Esophagus muscularis mucosa (tissue), 3 donors: ENCODE results near the gene DPYSL3.

ENCODE experiments used
- POLR2A ChIP-seq: fragments of 450-650 bp; IDR thresholded peaks from one replicate; pipeline ENCODE4 v1.6.1; 2017; ENCODE audit warnings: antibody characterized with exemption, moderate library complexity, mild to moderate bottlenecking, low read depth
- POLR2AphosphoS5 ChIP-seq, 2 donors: sonication (generic); formaldehyde crosslinking; IDR thresholded peaks; one replicate each; pipeline ENCODE4 v1.6.1; 2017; ENCODE audit warnings: antibody characterized with exemption in 2 of 2
- TF ChIP-seq, protein P1 (sequence below), 3 experiments: fragments of 200-600 bp in 2 of 3; fragments of 450-650 bp in 1 of 3; sonication (generic) in 2 of 3; IDR thresholded peaks; one replicate each; pipeline ENCODE4 v1.5.1; 2017 to 2019; ENCODE audit warnings: antibody characterized with exemption in 3 of 3, mild to moderate bottlenecking in 2 of 3, moderate library complexity in 1 of 3

DNA sequence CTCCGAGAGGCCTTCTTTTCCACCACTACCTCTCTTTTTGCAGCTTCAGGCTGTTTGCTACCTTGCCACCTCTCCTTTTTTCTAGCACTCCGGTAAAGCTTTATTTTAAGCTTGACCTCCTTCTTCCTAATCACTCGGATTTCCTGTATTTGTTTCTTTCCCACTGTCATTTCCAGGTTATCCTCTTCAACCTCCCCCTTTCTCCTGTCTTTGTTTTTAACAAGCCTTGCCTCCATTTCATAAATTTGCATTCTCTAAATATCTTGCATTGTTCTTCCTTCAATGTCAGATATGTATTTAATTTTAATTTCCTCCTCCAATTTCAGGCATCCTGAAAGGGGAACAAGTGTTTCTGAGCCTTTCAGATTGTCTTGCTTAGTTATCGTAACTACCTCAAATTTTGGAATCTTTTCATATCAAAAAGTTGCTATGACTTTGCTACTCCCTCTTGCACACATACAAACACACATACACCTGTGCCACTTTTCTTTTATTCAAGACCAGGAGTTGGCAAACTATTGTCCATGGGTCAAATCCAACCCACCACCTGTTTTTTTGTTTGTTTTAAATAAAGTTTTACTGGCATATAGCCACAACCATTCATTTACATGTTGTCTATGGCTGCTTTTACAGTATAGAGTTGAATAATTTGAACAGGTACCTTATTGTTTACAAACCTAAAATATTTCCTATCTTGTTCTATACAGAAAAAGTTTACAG, 22.7 kb downstream of the DPYSL3 start:
- TF ChIP-seq, protein P1, sequence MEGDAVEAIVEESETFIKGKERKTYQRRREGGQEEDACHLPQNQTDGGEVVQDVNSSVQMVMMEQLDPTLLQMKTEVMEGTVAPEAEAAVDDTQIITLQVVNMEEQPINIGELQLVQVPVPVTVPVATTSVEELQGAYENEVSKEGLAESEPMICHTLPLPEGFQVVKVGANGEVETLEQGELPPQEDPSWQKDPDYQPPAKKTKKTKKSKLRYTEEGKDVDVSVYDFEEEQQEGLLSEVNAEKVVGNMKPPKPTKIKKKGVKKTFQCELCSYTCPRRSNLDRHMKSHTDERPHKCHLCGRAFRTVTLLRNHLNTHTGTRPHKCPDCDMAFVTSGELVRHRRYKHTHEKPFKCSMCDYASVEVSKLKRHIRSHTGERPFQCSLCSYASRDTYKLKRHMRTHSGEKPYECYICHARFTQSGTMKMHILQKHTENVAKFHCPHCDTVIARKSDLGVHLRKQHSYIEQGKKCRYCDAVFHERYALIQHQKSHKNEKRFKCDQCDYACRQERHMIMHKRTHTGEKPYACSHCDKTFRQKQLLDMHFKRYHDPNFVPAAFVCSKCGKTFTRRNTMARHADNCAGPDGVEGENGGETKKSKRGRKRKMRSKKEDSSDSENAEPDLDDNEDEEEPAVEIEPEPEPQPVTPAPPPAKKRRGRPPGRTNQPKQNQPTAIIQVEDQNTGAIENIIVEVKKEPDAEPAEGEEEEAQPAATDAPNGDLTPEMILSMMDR (IDR thresholded peaks at IDR 0.05): no peak
- TF ChIP-seq POLR2A (no peak), POLR2AphosphoS5 (IDR thresholded peaks at IDR 0.05) (no peak)
